ELR (cell line): ENCODE measurements around the gene PDCD6IP.
A peak's percentile ranks its signal among the peaks of the same experiment; 100 is the strongest.
"Not testable (repeated sequence)": the region's sequence is repeated elsewhere in the genome, so short reads cannot be mapped to it uniquely, and the experiment has no call there.

Experiments used
- DNase-seq: peaks from one replicate; pipeline ENCODE4 v3.0.0-alpha.2; 2015; ENCODE audit warnings: low read depth

Gene PDCD6IP

GRCh38 chr3:33792167-33792892 is 6.1 kb upstream of the PDCD6IP start:
- no peak for DNase-seq

- DNase-seq: no peak
Observed at GRCh38 chr3:33795131-33795530, 3.3 kb upstream of the PDCD6IP start.

GRCh38 chr3:33795856-33796536 is 2.4 kb upstream of the PDCD6IP start:
- DNase-seq: no peak

DNA sequence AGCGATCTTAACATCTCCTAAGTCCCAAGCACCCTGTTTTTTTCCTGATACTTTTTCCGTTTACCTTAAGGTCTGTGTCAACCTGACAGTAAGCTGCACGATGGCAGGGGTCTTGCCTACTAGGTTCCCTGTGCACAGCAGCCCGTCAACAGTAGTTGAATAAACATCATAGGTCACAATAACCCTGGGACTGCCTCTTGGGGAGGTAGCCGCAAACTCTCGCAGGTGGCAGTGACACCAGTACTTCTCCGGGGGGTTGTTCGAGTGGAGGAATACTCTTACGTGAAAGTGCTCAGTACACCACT is 365 bp upstream of the PDCD6IP start:
- no peak for DNase-seq

DNA sequence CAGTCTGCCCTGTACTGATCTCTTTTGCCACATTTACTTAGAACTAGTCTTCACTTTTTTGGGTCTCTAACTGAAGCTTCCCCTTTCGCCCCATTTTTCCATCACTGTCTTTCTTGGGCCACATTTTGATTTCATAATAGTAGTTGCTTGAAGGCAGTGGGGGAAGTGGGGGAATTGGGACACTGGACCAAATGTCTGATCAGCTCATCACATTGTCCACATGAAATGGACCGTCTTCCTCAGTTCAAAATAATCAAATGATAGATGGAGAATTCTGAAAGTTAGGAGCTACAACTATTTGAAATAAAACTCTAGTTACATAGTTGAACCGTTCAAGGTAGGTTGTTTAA is 747 bp downstream of the PDCD6IP start:
- no peak for DNase-seq

- no peak for DNase-seq
Observed at GRCh38 chr3:33803252-33803651, 4.8 kb downstream of the PDCD6IP start.

DNA sequence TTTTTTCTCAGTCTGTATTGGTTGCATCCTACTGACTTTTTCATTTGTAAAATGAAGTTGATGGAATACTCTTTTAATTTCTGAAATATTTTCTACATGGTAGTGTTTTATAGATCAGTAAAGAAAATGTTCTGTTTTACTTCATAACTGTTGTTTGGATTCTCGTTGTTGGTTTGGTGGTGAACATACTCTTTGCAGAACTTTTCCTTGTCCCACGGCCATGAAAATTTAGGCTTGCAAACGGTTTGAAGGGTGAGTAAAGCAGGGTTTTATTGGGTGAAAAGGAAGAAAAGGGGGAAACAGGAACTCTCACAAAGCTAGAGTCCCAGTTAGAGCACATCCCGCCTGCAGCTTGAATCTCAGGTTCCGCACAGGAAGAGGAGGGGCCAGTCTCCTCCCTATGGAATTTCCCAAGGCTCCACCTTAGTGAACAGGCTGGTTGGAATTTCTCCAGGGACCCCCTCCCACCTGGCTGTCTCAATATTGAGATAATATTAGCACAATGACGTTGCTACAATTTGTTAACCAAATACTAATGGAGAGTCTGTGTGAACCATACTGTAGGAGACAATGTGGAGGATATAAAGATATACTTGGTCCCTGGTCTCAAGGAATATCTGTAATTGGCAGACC is 5.6 kb downstream of the PDCD6IP start:
- DNase-seq: no peak

DNA sequence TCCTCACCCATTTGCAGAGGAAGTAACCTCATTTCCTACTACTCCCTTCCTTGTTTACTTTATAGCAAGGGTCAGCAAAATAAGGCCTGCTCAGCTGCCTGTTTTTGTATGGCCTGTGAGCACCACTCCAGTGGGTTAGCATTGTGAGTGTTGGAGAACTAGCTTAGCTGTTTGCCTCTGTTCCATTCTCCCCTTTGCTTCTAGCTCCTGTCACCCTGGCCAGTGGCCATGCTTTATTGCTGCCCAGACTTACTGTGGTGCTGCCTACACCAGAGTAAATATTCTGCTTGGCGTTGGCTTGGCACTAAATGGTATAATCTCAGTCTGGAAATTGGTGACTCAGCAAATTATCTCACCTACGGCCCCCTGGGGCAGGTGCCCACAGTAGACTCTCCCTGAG is 8.8 kb downstream of the PDCD6IP start:
- DNase-seq: no peak

GRCh38 chr3:33808559-33808958 is 10.1 kb downstream of the PDCD6IP start:
- peak; percentile 58 for DNase-seq

DNA sequence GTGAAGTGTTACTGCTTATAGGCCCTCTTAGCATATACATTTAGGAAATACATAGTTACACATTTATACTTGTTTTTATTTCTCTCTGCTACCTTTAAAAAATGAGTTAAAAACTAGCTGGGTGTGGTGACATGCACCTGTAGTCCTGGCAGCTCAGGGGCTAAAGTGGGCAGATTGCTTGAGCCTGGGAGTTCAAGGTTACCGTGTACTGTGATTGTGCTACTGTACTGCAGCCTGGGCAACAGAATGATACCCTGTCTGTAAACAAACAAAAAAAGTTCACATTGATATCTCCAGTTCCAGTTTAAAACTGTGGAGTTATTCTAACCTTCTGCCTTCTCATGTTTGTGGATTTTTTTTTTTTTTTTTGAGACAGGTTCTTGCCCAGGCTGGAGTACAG is 12.1 kb downstream of the PDCD6IP start:
- DNase-seq: no peak

DNA sequence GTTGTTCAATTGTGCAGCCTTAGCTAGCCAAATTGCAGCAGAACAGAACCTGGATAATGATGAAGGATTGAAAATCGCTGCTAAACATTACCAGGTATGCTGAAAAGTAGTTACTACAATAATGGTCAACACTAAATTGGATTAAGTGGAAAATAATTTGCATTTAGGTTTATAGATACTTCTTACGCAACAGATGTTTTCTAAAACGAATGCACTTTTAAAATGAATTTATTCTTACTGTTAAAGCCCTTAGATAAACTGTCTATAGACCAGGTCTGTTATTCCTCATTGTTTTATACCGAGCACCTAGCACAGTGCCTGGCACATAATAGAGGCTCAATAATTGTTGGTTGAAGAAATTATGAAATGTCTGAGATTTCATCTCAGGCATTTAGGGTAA is 23.6 kb downstream of the PDCD6IP start:
- DNase-seq: no peak

GRCh38 chr3:33823821-33824220 is 25.4 kb downstream of the PDCD6IP start:
- no peak for DNase-seq

DNA sequence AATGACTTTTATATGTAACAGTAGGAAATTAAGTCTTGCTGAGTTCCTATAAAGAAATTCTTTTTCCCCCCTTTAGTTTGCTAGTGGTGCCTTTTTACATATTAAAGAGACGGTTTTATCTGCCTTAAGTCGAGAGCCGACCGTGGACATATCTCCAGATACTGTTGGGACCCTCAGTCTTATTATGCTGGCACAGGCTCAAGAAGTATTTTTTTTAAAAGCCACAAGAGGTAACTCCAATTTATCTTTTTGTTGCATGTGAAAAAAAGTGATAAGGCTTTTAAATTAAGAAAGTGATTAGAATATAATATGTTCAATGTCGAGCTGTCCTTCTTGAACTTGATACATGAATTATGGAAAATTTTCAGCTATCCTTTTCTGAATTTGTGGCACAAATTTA is 26.7 kb downstream of the PDCD6IP start:
- no peak for DNase-seq

DNA sequence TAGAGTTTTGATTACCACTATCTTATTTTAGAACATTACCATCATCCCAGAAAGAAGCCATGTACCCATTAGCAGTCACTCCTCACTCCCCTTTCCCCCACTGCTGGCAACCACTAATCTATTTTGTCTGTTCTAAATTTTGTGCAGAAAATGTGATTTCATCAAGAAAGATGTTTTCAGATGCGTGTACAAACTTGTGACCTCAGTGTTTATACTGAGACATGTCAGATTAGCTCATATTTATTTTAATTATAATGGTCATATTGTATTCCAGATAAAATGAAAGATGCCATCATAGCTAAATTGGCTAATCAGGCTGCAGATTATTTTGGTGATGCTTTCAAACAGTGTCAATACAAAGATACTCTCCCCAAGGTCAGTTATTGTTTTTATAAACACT is 27.8 kb downstream of the PDCD6IP start:
- no peak for DNase-seq

DNA sequence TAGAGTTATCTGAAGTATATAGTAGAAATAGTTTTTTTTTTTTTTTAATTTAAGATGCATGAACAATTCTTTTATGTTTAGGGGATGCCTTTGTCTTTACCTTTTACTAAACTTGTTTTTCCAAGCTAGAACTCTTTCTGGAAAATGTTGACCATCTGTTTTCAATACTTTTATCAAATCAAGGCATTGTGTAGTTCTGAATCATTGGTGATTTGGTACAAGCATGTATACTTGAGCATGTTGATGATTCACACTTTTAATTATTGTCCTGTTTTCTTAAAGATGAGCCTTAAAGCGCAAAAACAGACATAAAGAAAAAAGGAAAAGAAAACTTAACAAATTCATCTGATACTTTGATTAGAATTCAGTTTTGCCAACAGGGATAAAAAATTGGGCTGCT is 28.3 kb downstream of the PDCD6IP start:
- DNase-seq: peak; percentile 48

GRCh38 chr3:33829720-33830119 is 31.3 kb downstream of the PDCD6IP start:
- DNase-seq: no peak

DNA sequence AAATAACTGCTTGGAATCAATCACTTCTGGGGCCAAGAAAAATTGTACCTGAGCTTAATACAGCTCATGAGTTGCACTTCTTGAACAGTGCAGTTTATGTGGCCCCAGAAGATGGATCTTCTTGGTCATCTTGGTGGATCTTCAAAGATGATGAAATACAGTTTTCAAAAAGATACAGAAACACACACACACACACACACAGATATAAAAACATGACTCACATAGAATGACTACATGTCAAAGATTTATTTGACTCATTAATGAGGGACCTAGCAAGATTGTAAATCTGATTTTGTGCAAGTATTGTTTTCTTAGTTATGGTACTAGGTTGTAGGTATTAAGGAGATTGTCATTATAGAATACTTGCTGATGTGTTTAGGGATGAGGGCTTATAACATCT is 32.6 kb downstream of the PDCD6IP start:
- DNase-seq: peak; percentile 46

DNA sequence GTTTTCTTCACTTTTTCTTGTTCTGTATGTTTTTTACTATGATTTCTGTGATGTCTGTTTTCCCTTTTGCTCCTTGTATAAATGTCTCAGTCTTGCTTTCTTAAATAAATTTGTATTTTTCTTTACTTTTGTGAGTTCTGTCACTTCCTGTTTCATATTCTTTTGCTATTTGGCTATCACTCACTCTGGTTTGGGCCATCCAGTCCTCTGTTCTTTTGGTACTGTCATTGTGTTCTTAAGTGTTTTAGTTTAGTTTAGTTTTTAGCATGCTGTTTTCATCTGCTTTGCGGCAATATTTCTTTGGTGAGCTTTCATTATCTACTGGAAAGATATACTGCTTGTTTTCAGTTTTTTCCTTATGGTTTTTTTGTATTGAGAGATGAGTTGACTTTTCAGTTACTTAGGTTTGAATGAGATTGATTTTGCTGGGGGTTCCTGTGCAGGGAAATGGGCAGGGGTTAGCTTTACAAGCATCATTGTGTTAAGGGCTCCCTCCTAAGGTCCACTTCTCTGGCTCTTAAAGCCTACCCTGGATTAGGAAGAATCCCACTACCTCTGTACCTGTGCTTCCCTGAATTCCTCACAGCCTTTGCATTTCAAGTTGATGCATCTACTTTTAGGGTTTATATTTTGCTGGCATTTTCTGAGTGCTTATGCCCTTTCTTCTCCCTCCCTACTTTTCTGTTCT is 35.1 kb downstream of the PDCD6IP start:
- DNase-seq: no peak

DNA sequence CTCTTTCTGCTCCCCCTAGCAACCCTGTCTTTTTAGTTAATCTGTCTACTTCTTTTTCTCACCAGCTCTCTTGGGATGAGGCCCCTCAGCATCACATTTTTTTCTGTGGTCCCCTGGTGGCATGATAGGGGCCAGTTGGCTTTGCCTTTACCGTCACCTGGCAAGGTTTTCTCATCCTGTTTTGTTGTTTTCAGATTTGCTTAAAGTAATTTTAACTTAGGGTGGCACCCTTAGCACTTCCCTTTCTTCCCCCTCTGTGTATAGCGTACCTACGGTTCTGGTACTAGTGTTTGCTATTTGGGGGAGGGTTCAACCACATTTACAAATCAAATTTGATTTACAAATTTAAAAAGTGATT is 35.6 kb downstream of the PDCD6IP start:
- DNase-seq: no peak

GRCh38 chr3:33837182-33837581 is 38.8 kb downstream of the PDCD6IP start:
- not testable (repeated sequence) for DNase-seq

DNA sequence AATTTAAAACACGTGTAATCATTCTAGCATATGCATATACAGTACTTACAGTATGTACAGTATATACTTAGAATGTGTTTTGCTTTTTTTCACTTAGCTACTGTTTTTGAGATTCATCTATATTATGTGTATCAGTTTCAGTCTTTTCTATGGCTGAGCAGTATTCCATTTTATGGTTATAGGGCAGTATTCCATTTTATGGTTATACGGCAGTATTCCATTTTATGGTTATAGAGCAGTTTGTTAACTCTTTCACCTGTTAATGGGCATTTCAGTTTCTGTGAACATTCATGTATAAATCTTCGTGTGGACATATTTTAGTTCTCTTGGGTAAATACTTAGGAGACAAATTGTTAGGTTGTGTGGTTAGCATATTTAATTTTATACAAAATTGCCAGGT is 40.9 kb downstream of the PDCD6IP start:
- no peak for DNase-seq

GRCh38 chr3:33840179-33840578 is 41.7 kb downstream of the PDCD6IP start:
- no peak for DNase-seq

- DNase-seq: no peak
Observed at GRCh38 chr3:33848624-33849347, 50.4 kb downstream of the PDCD6IP start.
